ENCODE results near the gene RASL10B. TPM values are rescaled to one million over a fixed set of nuclear protein-coding genes. Genes with fewer than 3 reads are reported as not detected.

RASL10B gene
- polyA plus RNA-seq, 1 donor (not counting 4 experiments of a cell fraction or from before 2014, with no cell fraction given): 0.07 TPM

DNA sequence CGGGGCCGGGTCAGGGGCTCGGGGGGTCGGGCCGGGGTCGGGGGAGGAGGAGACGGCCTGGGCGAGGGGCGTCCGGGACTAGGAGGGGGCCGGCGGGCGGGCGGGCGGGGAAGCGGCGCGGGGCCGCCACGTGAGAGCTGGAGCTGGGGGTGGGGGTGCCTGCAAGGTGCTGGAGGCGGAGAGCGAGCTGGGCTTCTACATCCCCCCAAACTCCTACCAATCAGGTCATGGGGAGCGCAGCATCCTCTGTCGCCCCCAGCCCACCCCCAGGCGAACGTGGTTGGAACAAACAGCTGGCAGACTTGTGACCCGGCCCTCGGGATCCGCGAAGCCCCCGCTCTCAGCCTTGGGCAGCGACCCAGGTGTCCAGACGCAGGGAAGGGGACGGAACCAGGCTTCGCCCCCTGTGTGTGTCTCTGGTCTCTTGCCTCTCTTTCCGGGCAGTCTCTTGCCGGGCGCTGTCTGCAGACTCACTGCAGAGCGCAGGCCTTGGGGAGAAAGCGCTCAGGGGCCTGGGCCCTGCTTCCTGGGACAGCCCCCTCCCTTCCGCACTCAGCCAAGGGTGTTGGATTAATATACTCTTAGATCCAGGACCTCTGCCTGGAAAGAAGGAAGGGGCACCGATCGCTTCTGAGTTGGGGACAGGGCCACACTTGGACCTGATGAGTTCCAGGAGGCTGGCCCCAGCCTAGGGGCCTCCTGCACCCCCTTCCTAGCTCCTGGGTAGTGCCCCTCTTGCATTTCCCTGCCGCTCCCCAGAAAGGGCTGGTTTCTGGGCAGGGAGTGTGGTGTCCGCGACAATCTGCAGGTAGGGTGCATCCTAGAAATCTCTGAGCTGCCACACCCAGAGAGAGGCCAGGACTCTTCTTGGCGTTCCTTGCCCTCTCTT is 722 bp downstream of the RASL10B start:
- no peak overlapping the region for H3K9ac ChIP-seq (ENCODE audit: control insufficient read depth, extremely low read depth, insufficient read depth, low read length)
- H3K79me2 ChIP-seq (ENCODE audit: control insufficient read depth, insufficient read depth, low read length): no peaks in the 10 kb centered on the region
- no peaks in the 10 kb centered on the region for H4K20me1 ChIP-seq (ENCODE audit: control insufficient read depth, extremely low read depth, insufficient read depth, low read length)
- no peak for DNase-seq (ENCODE audit: low read depth, low spot score)
- H3K9me3 ChIP-seq (ENCODE audit: control insufficient read depth, low read depth, low read length): no peaks in the 10 kb centered on the region
- no peak overlapping the region for H3K27ac ChIP-seq (ENCODE audit: control insufficient read depth, insufficient read depth, low read length)
- peak; percentile 88 for TF ChIP-seq EZH2 (IDR thresholded peaks at IDR 0.05; ENCODE audit: low read length)
- TF ChIP-seq, protein P1, sequence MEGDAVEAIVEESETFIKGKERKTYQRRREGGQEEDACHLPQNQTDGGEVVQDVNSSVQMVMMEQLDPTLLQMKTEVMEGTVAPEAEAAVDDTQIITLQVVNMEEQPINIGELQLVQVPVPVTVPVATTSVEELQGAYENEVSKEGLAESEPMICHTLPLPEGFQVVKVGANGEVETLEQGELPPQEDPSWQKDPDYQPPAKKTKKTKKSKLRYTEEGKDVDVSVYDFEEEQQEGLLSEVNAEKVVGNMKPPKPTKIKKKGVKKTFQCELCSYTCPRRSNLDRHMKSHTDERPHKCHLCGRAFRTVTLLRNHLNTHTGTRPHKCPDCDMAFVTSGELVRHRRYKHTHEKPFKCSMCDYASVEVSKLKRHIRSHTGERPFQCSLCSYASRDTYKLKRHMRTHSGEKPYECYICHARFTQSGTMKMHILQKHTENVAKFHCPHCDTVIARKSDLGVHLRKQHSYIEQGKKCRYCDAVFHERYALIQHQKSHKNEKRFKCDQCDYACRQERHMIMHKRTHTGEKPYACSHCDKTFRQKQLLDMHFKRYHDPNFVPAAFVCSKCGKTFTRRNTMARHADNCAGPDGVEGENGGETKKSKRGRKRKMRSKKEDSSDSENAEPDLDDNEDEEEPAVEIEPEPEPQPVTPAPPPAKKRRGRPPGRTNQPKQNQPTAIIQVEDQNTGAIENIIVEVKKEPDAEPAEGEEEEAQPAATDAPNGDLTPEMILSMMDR (optimal IDR thresholded peaks at IDR 0.05 in 1 of 3, IDR thresholded peaks at IDR 0.05 in 1 of 3, conservative IDR thresholded peaks at IDR 0.05 in 1 of 3; ENCODE audit: extremely low read depth in 1 of 3, insufficient read depth in 2 of 3, low read length in 3 of 3): no peak
- H3K9me1 ChIP-seq (ENCODE audit: control insufficient read depth, extremely low read depth, insufficient read depth, low read length): no peaks in the 10 kb centered on the region
- H3K4me2 ChIP-seq (ENCODE audit: control insufficient read depth, extremely low read depth, insufficient read depth, low read depth, low read length): no peak overlapping the region
- no peak for FAIRE-seq
- no peak overlapping the region for H3K4me3 ChIP-seq (ENCODE audit: control insufficient read depth in 2 of 3, extremely low read depth in 1 of 3, insufficient read depth in 2 of 3, low read depth in 1 of 3, low read length in 3 of 3)
- H3K4me1 ChIP-seq (ENCODE audit: control insufficient read depth, extremely low read depth, insufficient read depth, low read length): peaks cover 5% of the 10 kb centered on the region
- H2AFZ ChIP-seq (ENCODE audit: control insufficient read depth, low read length): no peak overlapping the region
- H3K27me3 ChIP-seq (ENCODE audit: control insufficient read depth, extremely low read depth, insufficient read depth, low read length): peaks cover 10% of the 10 kb centered on the region
- H3K36me3 ChIP-seq (ENCODE audit: control insufficient read depth in 2 of 2, extremely low read depth in 1 of 2, insufficient read depth in 2 of 2, low read length in 2 of 2): peaks cover 0 to under 1% of the 10 kb centered on the region in 2 experiments
- dilution Hi-C loops (cut with MboI; ENCODE audit: extremely low pct_ligation_motif_present, low sequenced_read_pairs): no loop called here

DNA sequence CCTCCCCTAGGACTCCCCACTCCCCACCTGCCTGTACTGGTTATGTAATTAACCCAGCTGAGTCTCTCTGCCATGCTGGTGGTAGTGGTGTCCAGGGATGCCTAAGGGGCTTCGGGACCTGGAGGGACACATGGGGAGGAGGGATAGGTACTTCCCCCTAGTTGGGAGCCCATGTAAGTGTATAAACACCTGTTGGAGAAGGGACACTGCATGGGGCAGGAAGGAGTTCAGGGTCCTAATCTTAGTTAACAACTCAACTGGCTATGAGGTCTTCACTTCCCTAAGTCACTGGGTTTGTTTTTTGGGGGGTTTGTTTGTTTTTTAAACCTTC is 1.3 kb downstream of the RASL10B start:
- TF ChIP-seq, protein P1 (optimal IDR thresholded peaks at IDR 0.05 in 1 of 3, IDR thresholded peaks at IDR 0.05 in 1 of 3, conservative IDR thresholded peaks at IDR 0.05 in 1 of 3; ENCODE audit: extremely low read depth in 1 of 3, insufficient read depth in 2 of 3, low read length in 3 of 3): no peak
- no peak for TF ChIP-seq EZH2 (IDR thresholded peaks at IDR 0.05; ENCODE audit: low read length)
- dilution Hi-C loops (cut with MboI; ENCODE audit: extremely low pct_ligation_motif_present, low sequenced_read_pairs): no loop called here
- no peaks in the 10 kb centered on the region for H3K79me2 ChIP-seq (ENCODE audit: control insufficient read depth, insufficient read depth, low read length)
- H4K20me1 ChIP-seq (ENCODE audit: control insufficient read depth, extremely low read depth, insufficient read depth, low read length): no peaks in the 10 kb centered on the region
- no peak overlapping the region for H3K9ac ChIP-seq (ENCODE audit: control insufficient read depth, extremely low read depth, insufficient read depth, low read length)
- peaks cover 5% of the 10 kb centered on the region for H3K4me1 ChIP-seq (ENCODE audit: control insufficient read depth, extremely low read depth, insufficient read depth, low read length)
- H3K27me3 ChIP-seq (ENCODE audit: control insufficient read depth, extremely low read depth, insufficient read depth, low read length): peaks cover 10% of the 10 kb centered on the region
- H3K4me2 ChIP-seq (ENCODE audit: control insufficient read depth, extremely low read depth, insufficient read depth, low read depth, low read length): no peak overlapping the region
- H3K4me3 ChIP-seq (ENCODE audit: control insufficient read depth in 2 of 3, extremely low read depth in 1 of 3, insufficient read depth in 2 of 3, low read depth in 1 of 3, low read length in 3 of 3): no peak overlapping the region
- no peak for DNase-seq (ENCODE audit: low read depth, low spot score)
- no peak overlapping the region for H2AFZ ChIP-seq (ENCODE audit: control insufficient read depth, low read length)
- H3K27ac ChIP-seq (ENCODE audit: control insufficient read depth, insufficient read depth, low read length): no peak overlapping the region
- no peaks in the 10 kb centered on the region for H3K36me3 ChIP-seq (ENCODE audit: control insufficient read depth in 2 of 2, extremely low read depth in 1 of 2, insufficient read depth in 2 of 2, low read length in 2 of 2)
- no peaks in the 10 kb centered on the region for H3K9me3 ChIP-seq (ENCODE audit: control insufficient read depth, low read depth, low read length)
- H3K9me1 ChIP-seq (ENCODE audit: control insufficient read depth, extremely low read depth, insufficient read depth, low read length): no peaks in the 10 kb centered on the region
- FAIRE-seq: no peak

All from keratinocyte (primary cell).